Measurements from ENCODE around the gene PARP8. TPM values are rescaled to one million over a fixed set of nuclear protein-coding genes. Genes with fewer than 3 reads are reported as not detected.

PARP8 gene
- total and polyA plus RNA-seq, 2 of the 4 experiments (the other 2 are of a cell fraction): 6.9 to 8.2 TPM

- 90% methylated on average over 2 of the region's 2 CpGs; no CpG with 5 or more reads in 1 of the 2 experiments for WGBS, 2 experiments (ENCODE audit: extremely low coverage in 2 of 2, insufficient read length in 1 of 2)
Observed at GRCh38 chr5:50824109-50824508, 157.7 kb downstream of the PARP8 start.

More at GRCh38 chr5:50824109-50824508, 157.7 kb downstream of the PARP8 start:
- Histone ChIP-seq H3K9ac (ENCODE audit: low read depth, low read length) (no peak overlapping the region), H3K27ac (ENCODE audit: insufficient read depth, low read length) (no peak overlapping the region), H3K36me3 (ENCODE audit: control insufficient read depth, insufficient read depth, low read length) (0 out of 2 replicates have a peak, but pooled peaks cover 2% of the 10 kb centered on the region), H3K23ac (ENCODE audit: low read depth, low read length) (no peak overlapping the region), H3K56ac (ENCODE audit: extremely low read depth, insufficient read depth, low read length) (no peak overlapping the region), H2BK20ac (ENCODE audit: low read depth, low read length) (no peak overlapping the region), H4K8ac (ENCODE audit: low read depth in 2 of 2, low read length in 2 of 2) (no peak overlapping the region), H4K5ac (ENCODE audit: low read depth, low read length) (no peak overlapping the region), H2AK9ac (replicated peaks; ENCODE audit: low read depth, low read length, poor library complexity) (no peak overlapping the region), H2BK5ac (ENCODE audit: low read depth, low read length, poor library complexity, severe bottlenecking) (no peak overlapping the region), H3K14ac (replicated peaks; ENCODE audit: low read depth, low read length) (no peak overlapping the region), H4K20me1 (ENCODE audit: insufficient read depth, low read length) (no peaks in the 10 kb centered on the region), H2AK5ac (ENCODE audit: low read depth, low read length) (no peak overlapping the region), H3K18ac (ENCODE audit: low read depth, low read length) (no peak overlapping the region), H2AFZ (replicated peaks; ENCODE audit: low read length, poor library complexity) (no peak overlapping the region), H2BK15ac (ENCODE audit: low read depth, low read length) (no peak overlapping the region), H3K79me1 (ENCODE audit: low read depth in 1 of 2, low read length in 2 of 2) (no peaks in the 10 kb centered on the region), H4K91ac (ENCODE audit: insufficient read depth, low read depth, low read length) (no peak overlapping the region), H3K4ac (ENCODE audit: low read depth, low read length) (no peak overlapping the region), H3K9me3 (ENCODE audit: control insufficient read depth, insufficient read depth, low read length) (no peaks in the 10 kb centered on the region), H3K9me1 (ENCODE audit: insufficient read depth, low read length) (no peaks in the 10 kb centered on the region), H3K27me3 (ENCODE audit: control insufficient read depth, insufficient read depth, low read length) (no peaks in the 10 kb centered on the region), H3K4me1 (ENCODE audit: control insufficient read depth, insufficient read depth, low read length) (no peaks in the 10 kb centered on the region), H2BK120ac (ENCODE audit: low read depth, low read length) (no peak overlapping the region), H3K4me3 (ENCODE audit: insufficient read depth, low read depth, low read length) (no peak overlapping the region), H3K4me2 (ENCODE audit: low read depth, low read length) (no peak overlapping the region)
- BruUV-seq (replicated peaks): no TSS peak
- no peak for ATAC-seq (ENCODE audit: low read depth)
- ChIA-PET CTCF (no interaction called here), POLR2A (ENCODE audit: unreplicated experiment) (no interaction called here)
- intact Hi-C loops (cut with micrococcal nuclease) (no loop called here), in situ Hi-C loops (cut with MboI; ENCODE audit: low sequenced_read_pairs) (no loop called here), dilution Hi-C loops (cut with HindIII; ENCODE audit: low sequenced_read_pairs, unreplicated experiment) (no loop called here)
- TF ChIP-seq, protein P1, sequence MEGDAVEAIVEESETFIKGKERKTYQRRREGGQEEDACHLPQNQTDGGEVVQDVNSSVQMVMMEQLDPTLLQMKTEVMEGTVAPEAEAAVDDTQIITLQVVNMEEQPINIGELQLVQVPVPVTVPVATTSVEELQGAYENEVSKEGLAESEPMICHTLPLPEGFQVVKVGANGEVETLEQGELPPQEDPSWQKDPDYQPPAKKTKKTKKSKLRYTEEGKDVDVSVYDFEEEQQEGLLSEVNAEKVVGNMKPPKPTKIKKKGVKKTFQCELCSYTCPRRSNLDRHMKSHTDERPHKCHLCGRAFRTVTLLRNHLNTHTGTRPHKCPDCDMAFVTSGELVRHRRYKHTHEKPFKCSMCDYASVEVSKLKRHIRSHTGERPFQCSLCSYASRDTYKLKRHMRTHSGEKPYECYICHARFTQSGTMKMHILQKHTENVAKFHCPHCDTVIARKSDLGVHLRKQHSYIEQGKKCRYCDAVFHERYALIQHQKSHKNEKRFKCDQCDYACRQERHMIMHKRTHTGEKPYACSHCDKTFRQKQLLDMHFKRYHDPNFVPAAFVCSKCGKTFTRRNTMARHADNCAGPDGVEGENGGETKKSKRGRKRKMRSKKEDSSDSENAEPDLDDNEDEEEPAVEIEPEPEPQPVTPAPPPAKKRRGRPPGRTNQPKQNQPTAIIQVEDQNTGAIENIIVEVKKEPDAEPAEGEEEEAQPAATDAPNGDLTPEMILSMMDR (conservative IDR thresholded peaks at IDR 0.05; ENCODE audit: low read depth, low read length): no peak
- TF ChIP-seq CHD1 (IDR thresholded peaks at IDR 0.05; ENCODE audit: low read depth, low read length): no peak
- no peak for TF ChIP-seq MAZ (IDR thresholded peaks at IDR 0.05; ENCODE audit: borderline replicate concordance, low read depth, low read length)
- TF ChIP-seq USF2 (IDR thresholded peaks at IDR 0.05; ENCODE audit: low read depth, low read length): no peak
- no peak for TF ChIP-seq MAFK (IDR thresholded peaks at IDR 0.05; ENCODE audit: low read depth, low read length)
- TF ChIP-seq BHLHE40 (IDR thresholded peaks at IDR 0.05; ENCODE audit: low read depth, low read length): no peak
- TF ChIP-seq MXI1 (IDR thresholded peaks at IDR 0.05; ENCODE audit: borderline replicate concordance, low read depth, low read length): no peak
- TF ChIP-seq RAD21 (IDR thresholded peaks at IDR 0.05; ENCODE audit: low read length): no peak
- no peak for TF ChIP-seq RCOR1 (IDR thresholded peaks at IDR 0.05; ENCODE audit: insufficient replicate concordance, low read length)
- no peak for DNase-seq

Data from IMR-90 (cell line).